BE2C (cell line): Measurements from ENCODE around the gene KIFC1.
"Not testable (repeated sequence)": the region's sequence is repeated elsewhere in the genome, so short reads cannot be mapped to it uniquely, and the experiment has no call there.

ENCODE experiments used
- DNase-seq: peaks from one replicate; pipeline ENCODE4 v3.0.0-alpha.2; 2020
- H3K27me3 ChIP-seq: fragments of 250-450 bp; sonication (Bioruptor Pico); 2 replicates; pipeline ENCODE4 v1.5.1; 2020; ENCODE audit warnings: mild to moderate bottlenecking
- H3K36me3 ChIP-seq: fragments of 250-450 bp; sonication (Bioruptor Pico); 2 replicates; pipeline ENCODE4 v1.5.1; 2020; ENCODE audit warnings: mild to moderate bottlenecking
- H3K4me1 ChIP-seq: fragments of 250-450 bp; sonication (Bioruptor Pico); 2 replicates; pipeline ENCODE4 v1.5.1; 2020
- H3K4me3 ChIP-seq: 2 replicates; pipeline ENCODE4 v1.5.1; 2011; ENCODE audit warnings: low read depth, low read length
- H3K9me3 ChIP-seq: fragments of 250-450 bp; sonication (Bioruptor Pico); 2 replicates; pipeline ENCODE4 v1.5.1; 2020
- CTCF ChIP-seq: IDR thresholded peaks from 2 replicates; pipeline ENCODE4 v1.5.1; 2012; ENCODE audit warnings: mild to moderate bottlenecking, low read depth, low read length

Gene KIFC1

GRCh38 chr6:33392979-33393378 lies 1.4 kb downstream of the KIFC1 start:
- Histone ChIP-seq H3K4me3 (peak overlapping the region; percentile 95), H3K9me3 (no peaks in the 10 kb centered on the region), H3K4me1 (peaks cover 10% of the 10 kb centered on the region; the same call in 1 of the 2 replicates), H3K27me3 (no peaks in the 10 kb centered on the region), H3K36me3 (peaks cover 12% of the 10 kb centered on the region)
- DNase-seq = no peak
- no peak for TF ChIP-seq CTCF

GRCh38 chr6:33397541-33397940 lies 5.9 kb downstream of the KIFC1 start:
- Histone ChIP-seq H3K36me3 (peaks cover 45% of the 10 kb centered on the region), H3K4me1 (peaks cover 3% of the 10 kb centered on the region; the same call in 1 of the 2 replicates), H3K4me3 (no peak overlapping the region), H3K27me3 (no peaks in the 10 kb centered on the region), H3K9me3 (no peaks in the 10 kb centered on the region)
- no peak for DNase-seq
- TF ChIP-seq CTCF = no peak

GRCh38 chr6:33398601-33399000 lies 7.0 kb downstream of the KIFC1 start:
- H3K27me3 ChIP-seq, H3K9me3 ChIP-seq, H3K4me1 ChIP-seq, H3K4me3 ChIP-seq, DNase-seq: not testable (repeated sequence)
- peaks cover 55% of the 10 kb centered on the region for H3K36me3 ChIP-seq

GRCh38 chr6:33399881-33400280 lies 8.3 kb downstream of the KIFC1 start:
- DNase-seq, H3K4me3 ChIP-seq, H3K27me3 ChIP-seq, H3K9me3 ChIP-seq, H3K4me1 ChIP-seq: not testable (repeated sequence)
- peaks cover 65% of the 10 kb centered on the region for H3K36me3 ChIP-seq

GRCh38 chr6:33404884-33405283 lies 13.3 kb downstream of the KIFC1 start:
- DNase-seq = no peak
- no peaks in the 10 kb centered on the region for H3K9me3 ChIP-seq
- no peak overlapping the region for H3K4me3 ChIP-seq
- TF ChIP-seq CTCF = no peak
- peaks cover 3% of the 10 kb centered on the region; the same call in 1 of the 2 replicates for H3K4me1 ChIP-seq
- peaks cover 80% of the 10 kb centered on the region for H3K36me3 ChIP-seq
- H3K27me3 ChIP-seq = no peaks in the 10 kb centered on the region

- TF ChIP-seq CTCF = no peak
- H3K4me1 ChIP-seq = peaks cover 3% of the 10 kb centered on the region; the same call in 1 of the 2 replicates
- H3K4me3 ChIP-seq = no peak overlapping the region
- H3K27me3 ChIP-seq = no peaks in the 10 kb centered on the region
- DNase-seq = no peak
- H3K36me3 ChIP-seq = peaks cover 76% of the 10 kb centered on the region
- no peaks in the 10 kb centered on the region for H3K9me3 ChIP-seq
Measured at GRCh38 chr6:33405386-33405940, 13.8 kb downstream of the KIFC1 start.

GRCh38 chr6:33406126-33406525 lies 14.5 kb downstream of the KIFC1 start:
- no peak for DNase-seq
- Histone ChIP-seq H3K9me3 (no peaks in the 10 kb centered on the region), H3K36me3 (peaks cover 70% of the 10 kb centered on the region), H3K4me1 (peaks cover 3% of the 10 kb centered on the region; the same call in 1 of the 2 replicates), H3K27me3 (no peaks in the 10 kb centered on the region), H3K4me3 (no peak overlapping the region)
- TF ChIP-seq CTCF = no peak
